GM23338 (cell line): ENCODE data around the gene HBA1. TPM values are rescaled to one million over a fixed set of nuclear protein-coding genes. Genes with fewer than 3 reads are reported as not detected.

Source experiments
- ATAC-seq: fragments of 200-7000 bp; cut with Tn5 transposase; 3 replicates; pipeline ENCODE4 v1.9.1; 2020
- DNase-seq: peaks from one replicate; pipeline ENCODE4 v3.0.0-alpha.2; 2015; ENCODE audit warnings: low spot score
- H2AFZ ChIP-seq: fragments of 200-600 bp; sonication (generic); 2 replicates; pipeline ENCODE4 v1.8.0; 2016; ENCODE audit warnings: antibody characterized with exemption, mild to moderate bottlenecking, moderate library complexity
- H3F3A ChIP-seq: fragments of 200-600 bp; sonication (generic); replicated peaks from 2 replicates; pipeline ENCODE4 v1.8.0; 2017; ENCODE audit warnings: antibody characterized with exemption, mixed run types, low read depth
- H3K27ac ChIP-seq: fragments of 200-600 bp; sonication (generic); 2 replicates; pipeline ENCODE4 v1.6.1; 2016; ENCODE audit warnings: low read depth
- H3K27me3 ChIP-seq: fragments of 200-600 bp; sonication (generic); 2 replicates; pipeline ENCODE4 v1.8.0; 2016; ENCODE audit warnings: mild to moderate bottlenecking, mixed run types, moderate library complexity; ENCODE audit not compliant: insufficient read depth
- H3K36me3 ChIP-seq: fragments of 200-600 bp; sonication (generic); 2 replicates; pipeline ENCODE4 v1.8.0; 2016; ENCODE audit warnings: mild to moderate bottlenecking; ENCODE audit not compliant: insufficient read depth
- H3K4me1 ChIP-seq: fragments of 200-600 bp; sonication (generic); 2 replicates; pipeline ENCODE4 v1.8.0; 2016; ENCODE audit warnings: mild to moderate bottlenecking, moderate library complexity; ENCODE audit not compliant: insufficient read depth
- H3K4me2 ChIP-seq: fragments of 200-600 bp; sonication (generic); 2 replicates; pipeline ENCODE4 v1.7.1; 2017; ENCODE audit warnings: mixed run types
- H3K4me3 ChIP-seq: fragments of 200-600 bp; sonication (generic); 2 replicates; pipeline ENCODE4 v1.6.1; 2016; ENCODE audit warnings: mixed run types
- H3K79me2 ChIP-seq: fragments of 200-600 bp; sonication (generic); replicated peaks from 2 replicates; pipeline ENCODE4 v1.8.0; 2017; ENCODE audit warnings: mild to moderate bottlenecking; ENCODE audit not compliant: insufficient read depth
- H3K9me2 ChIP-seq: fragments of 200-600 bp; sonication (generic); 2 replicates; pipeline ENCODE4 v1.8.0; 2017; ENCODE audit not compliant: insufficient read depth
- H4K20me1 ChIP-seq: fragments of 200-600 bp; sonication (generic); replicated peaks from 2 replicates; pipeline ENCODE4 v1.8.0; 2017; ENCODE audit warnings: mild to moderate bottlenecking; ENCODE audit not compliant: insufficient read depth
- H3K27ac Mint-ChIP-seq: 2 replicates; pipeline ENCODE4 v1.8.0; 2020; ENCODE audit warnings: inconsistent platforms, mild to moderate bottlenecking, moderate library complexity, mixed read lengths
- H3K27me3 Mint-ChIP-seq: 3 replicates; pipeline ENCODE4 v1.8.0; 2022; ENCODE audit warnings: low read depth, mild to moderate bottlenecking, moderate library complexity, mixed read lengths, inconsistent platforms; ENCODE audit not compliant: insufficient read depth, poor library complexity
- H3K36me3 Mint-ChIP-seq: 3 replicates; pipeline ENCODE4 v1.8.0; 2021; ENCODE audit warnings: low read depth, mild to moderate bottlenecking, inconsistent platforms, moderate library complexity, mixed read lengths
- H3K4me1 Mint-ChIP-seq: 3 replicates; pipeline ENCODE4 v1.8.0; 2020; ENCODE audit warnings: mild to moderate bottlenecking, inconsistent platforms, mixed read lengths
- H3K4me3 Mint-ChIP-seq: 3 replicates; pipeline ENCODE4 v1.8.0; 2021; ENCODE audit warnings: moderate library complexity, mild to moderate bottlenecking, inconsistent platforms, mixed read lengths
- H3K9me3 Mint-ChIP-seq: 3 replicates; pipeline ENCODE4 v1.8.0; 2020; ENCODE audit warnings: moderate library complexity, mild to moderate bottlenecking, inconsistent platforms, mixed read lengths
- CREB1 ChIP-seq: fragments of 250-450 bp; sonication (Bioruptor Pico); IDR thresholded peaks from 2 replicates; pipeline ENCODE4 v1.5.0; 2020; ENCODE audit warnings: low read depth, mild to moderate bottlenecking, moderate library complexity
- ETS1 ChIP-seq: IDR thresholded peaks from 2 replicates; pipeline ENCODE4 v1.6.1; 2016; ENCODE audit warnings: antibody characterized with exemption
- EZH2 ChIP-seq: fragments of 200-600 bp; sonication (generic); IDR thresholded peaks from one replicate; pipeline ENCODE4 v1.8.0; 2017; ENCODE audit warnings: antibody characterized with exemption, mild to moderate bottlenecking, low read depth; ENCODE audit not compliant: unreplicated experiment
- EZH2phosphoT487 ChIP-seq: fragments of 200-600 bp; sonication (generic); IDR thresholded peaks from one replicate; pipeline ENCODE4 v1.8.1; 2018; ENCODE audit warnings: antibody characterized with exemption; ENCODE audit not compliant: unreplicated experiment
- JUNB ChIP-seq: IDR thresholded peaks from one replicate; pipeline ENCODE4 v1.6.1; 2016; ENCODE audit warnings: antibody characterized with exemption; ENCODE audit not compliant: unreplicated experiment
- NANOG ChIP-seq: IDR thresholded peaks from 2 replicates; pipeline ENCODE4 v1.6.1; 2016; ENCODE audit warnings: antibody characterized with exemption, borderline replicate concordance
- REST ChIP-seq: IDR thresholded peaks from one replicate; pipeline ENCODE4 v1.6.1; 2018; ENCODE audit warnings: antibody characterized with exemption; ENCODE audit not compliant: unreplicated experiment
- STAT1 ChIP-seq: IDR thresholded peaks from one replicate; pipeline ENCODE4 v1.6.1; 2016; ENCODE audit warnings: antibody characterized with exemption; ENCODE audit not compliant: unreplicated experiment
- ZNF114 ChIP-seq: fragments of 250-450 bp; sonication (Bioruptor Pico); IDR thresholded peaks from 2 replicates; pipeline ENCODE4 v1.5.0; 2020; ENCODE audit warnings: mild to moderate bottlenecking, moderate library complexity
- ZNF331 ChIP-seq: fragments of 250-450 bp; sonication (Bioruptor Pico); IDR thresholded peaks from 2 replicates; pipeline ENCODE4 v1.5.0; 2020; ENCODE audit warnings: low read depth, mild to moderate bottlenecking, moderate library complexity
- ZNF462 ChIP-seq: fragments of 250-450 bp; sonication (Bioruptor Pico); IDR thresholded peaks from 2 replicates; pipeline ENCODE4 v1.5.0; 2020; ENCODE audit warnings: mild to moderate bottlenecking, moderate library complexity
- polyA plus RNA-seq: library from polyadenylated mRNA; unstranded; fragments of >200 nt; fragmentation: Nextera tagmentation; extraction: Ambion mirVana; gene quantifications from 2 replicates; pipeline ENCODE4 v1.2.1, GENCODE V29; 2016
- total RNA-seq: library from RNA; depleted of rRNA; stranded (reverse); fragments of >200 nt; shearing (Covaris generic); gene quantifications from 2 replicates; pipeline ENCODE4 v1.2.3, GENCODE V29; 2014
- TF ChIP-seq, protein P1 (sequence below), 2 experiments: fragments of 200-600 bp in 1 of 2; sonication (generic) in 1 of 2; conservative IDR thresholded peaks; 2 replicates each; pipeline versions ENCODE4 v1.5.1 to v1.6.1; 2016 to 2017; ENCODE audit warnings: antibody characterized with exemption in 2 of 2, low read depth in 2 of 2, mild to moderate bottlenecking in 2 of 2, moderate library complexity in 1 of 2

The HBA1 gene
- total and polyA plus RNA-seq, 2 experiments from 2014 or later: 6.7 TPM; not detected in 1

DNA sequence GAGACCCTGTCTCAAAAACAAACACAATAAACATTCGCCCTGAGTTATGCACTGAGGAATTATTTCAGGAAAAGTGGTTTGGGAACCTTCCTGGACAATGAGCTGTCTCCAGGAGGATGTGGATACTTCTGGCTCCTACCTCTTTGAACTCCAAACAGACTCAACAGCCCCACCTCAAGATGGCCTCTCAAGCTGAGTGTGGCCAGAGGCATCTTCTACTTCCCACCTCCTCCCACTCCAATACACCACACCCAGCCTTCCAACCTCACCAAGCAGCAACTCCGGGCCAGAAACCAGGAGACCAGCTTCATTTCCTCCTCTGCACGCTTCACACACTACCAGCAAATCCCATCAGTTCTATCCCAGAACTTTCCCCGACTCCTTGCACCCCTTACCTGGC, 15.4 kb downstream of the HBA1 start:
- Histone ChIP-seq H3K4me2 (no peak overlapping the region), H2AFZ (no peak overlapping the region), H3K36me3 (peaks cover 83% of the 10 kb centered on the region), H3K4me3 (no peak overlapping the region), H4K20me1 (peaks cover 13% of the 10 kb centered on the region), H3K27ac (peak overlapping the region; percentile 39; the same call in 1 of the 2 replicates), H3K4me1 (no peaks in the 10 kb centered on the region), H3F3A (peaks cover 46% of the 10 kb centered on the region), H3K79me2 (peaks cover 9% of the 10 kb centered on the region; the same call in 1 of the 2 replicates), H3K27me3 (no peaks in the 10 kb centered on the region), H3K9me2 (no peaks in the 10 kb centered on the region)
- Mint-ChIP-seq H3K4me1 (no peaks in the 10 kb centered on the region), H3K9me3 (no peaks in the 10 kb centered on the region), H3K36me3 (peaks cover 90% of the 10 kb centered on the region), H3K4me3 (no peak overlapping the region), H3K27me3 (peaks cover 5% of the 10 kb centered on the region), H3K27ac (no peak overlapping the region)
- DNase-seq (no peak), ATAC-seq (no peak)
- TF ChIP-seq, protein P1, sequence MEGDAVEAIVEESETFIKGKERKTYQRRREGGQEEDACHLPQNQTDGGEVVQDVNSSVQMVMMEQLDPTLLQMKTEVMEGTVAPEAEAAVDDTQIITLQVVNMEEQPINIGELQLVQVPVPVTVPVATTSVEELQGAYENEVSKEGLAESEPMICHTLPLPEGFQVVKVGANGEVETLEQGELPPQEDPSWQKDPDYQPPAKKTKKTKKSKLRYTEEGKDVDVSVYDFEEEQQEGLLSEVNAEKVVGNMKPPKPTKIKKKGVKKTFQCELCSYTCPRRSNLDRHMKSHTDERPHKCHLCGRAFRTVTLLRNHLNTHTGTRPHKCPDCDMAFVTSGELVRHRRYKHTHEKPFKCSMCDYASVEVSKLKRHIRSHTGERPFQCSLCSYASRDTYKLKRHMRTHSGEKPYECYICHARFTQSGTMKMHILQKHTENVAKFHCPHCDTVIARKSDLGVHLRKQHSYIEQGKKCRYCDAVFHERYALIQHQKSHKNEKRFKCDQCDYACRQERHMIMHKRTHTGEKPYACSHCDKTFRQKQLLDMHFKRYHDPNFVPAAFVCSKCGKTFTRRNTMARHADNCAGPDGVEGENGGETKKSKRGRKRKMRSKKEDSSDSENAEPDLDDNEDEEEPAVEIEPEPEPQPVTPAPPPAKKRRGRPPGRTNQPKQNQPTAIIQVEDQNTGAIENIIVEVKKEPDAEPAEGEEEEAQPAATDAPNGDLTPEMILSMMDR (conservative IDR thresholded peaks at IDR 0.05; ENCODE audit: low read depth in 2 of 2): no peak
- TF ChIP-seq CREB1: no peak
- no peak for TF ChIP-seq ZNF462 (CRISPR knock-in tag)
- TF ChIP-seq REST: no peak
- TF ChIP-seq ZNF331 (CRISPR knock-in tag): no peak
- no peak for TF ChIP-seq EZH2phosphoT487
- no peak for TF ChIP-seq STAT1
- TF ChIP-seq NANOG: no peak
- TF ChIP-seq EZH2: no peak
- no peak for TF ChIP-seq ZNF114 (CRISPR knock-in tag)
- TF ChIP-seq ETS1: no peak
- TF ChIP-seq JUNB: no peak
